Transverse colon (tissue), 4 donors: Measurements from ENCODE around the gene MDC1.

Experiments
- EP300 ChIP-seq: sonication (generic); formaldehyde crosslinking; IDR thresholded peaks from one replicate; pipeline ENCODE4 v1.6.1; 2017; ENCODE audit warnings: antibody characterized with exemption, low read depth
- POLR2A ChIP-seq: fragments of 450-650 bp; IDR thresholded peaks from one replicate; pipeline ENCODE4 v1.6.1; 2016; ENCODE audit warnings: antibody characterized with exemption, mild to moderate bottlenecking, moderate library complexity
- POLR2AphosphoS5 ChIP-seq, 3 donors: sonication (generic); formaldehyde crosslinking; IDR thresholded peaks; one replicate each; pipeline ENCODE4 v1.6.1; 2016; ENCODE audit warnings: antibody characterized with exemption in 3 of 3
- TF ChIP-seq, protein P1 (sequence below), 5 experiments: fragments of 200-600 bp in 3 of 5; fragments of 450-650 bp in 2 of 5; sonication (generic) in 3 of 5; IDR thresholded peaks; 1 replicate in 2 of 5; 2 replicates in 3 of 5; pipeline ENCODE4 v1.5.1; 2016 to 2017; ENCODE audit warnings: antibody characterized with exemption in 5 of 5, inconsistent platforms in 3 of 5, mild to moderate bottlenecking in 2 of 5, moderate library complexity in 1 of 5

DNA sequence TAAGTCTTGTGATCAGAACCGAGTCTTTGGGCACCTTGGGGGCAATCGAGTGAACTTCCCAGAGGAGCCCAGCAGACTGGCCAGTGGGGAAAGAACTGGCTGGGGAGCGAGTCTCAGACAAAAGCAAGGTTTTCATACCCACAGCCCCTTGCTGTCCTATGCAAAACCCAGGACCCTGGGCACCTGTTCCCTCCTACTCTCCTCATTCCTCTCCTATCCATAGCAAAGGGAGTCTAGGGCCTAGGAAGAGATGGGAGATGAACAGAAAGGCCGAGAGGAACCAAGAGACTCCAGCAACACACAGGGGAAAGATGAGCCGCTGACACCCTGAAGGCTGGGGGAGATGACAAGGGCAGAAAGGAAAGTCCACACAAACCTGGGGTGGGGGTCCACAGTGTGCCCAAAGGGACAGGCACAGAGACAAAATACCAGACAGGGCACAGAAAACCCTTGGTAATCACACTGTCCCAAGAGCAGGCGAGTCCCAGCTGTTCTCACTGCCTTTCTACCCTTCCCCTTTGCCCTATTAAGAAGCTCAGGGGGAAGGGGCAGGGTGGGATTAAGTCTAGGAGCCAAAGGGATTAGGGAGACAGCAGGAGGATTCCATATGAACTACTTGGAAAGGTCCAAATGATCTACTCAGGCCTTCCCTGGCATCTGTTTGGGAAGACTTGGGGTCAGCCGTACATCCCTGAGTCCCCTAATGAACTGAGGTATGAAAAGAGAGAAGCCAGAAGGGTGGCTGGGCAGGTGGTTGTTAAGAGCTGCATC lies 37.1 kb downstream of the MDC1 start:
- TF ChIP-seq, protein P1, sequence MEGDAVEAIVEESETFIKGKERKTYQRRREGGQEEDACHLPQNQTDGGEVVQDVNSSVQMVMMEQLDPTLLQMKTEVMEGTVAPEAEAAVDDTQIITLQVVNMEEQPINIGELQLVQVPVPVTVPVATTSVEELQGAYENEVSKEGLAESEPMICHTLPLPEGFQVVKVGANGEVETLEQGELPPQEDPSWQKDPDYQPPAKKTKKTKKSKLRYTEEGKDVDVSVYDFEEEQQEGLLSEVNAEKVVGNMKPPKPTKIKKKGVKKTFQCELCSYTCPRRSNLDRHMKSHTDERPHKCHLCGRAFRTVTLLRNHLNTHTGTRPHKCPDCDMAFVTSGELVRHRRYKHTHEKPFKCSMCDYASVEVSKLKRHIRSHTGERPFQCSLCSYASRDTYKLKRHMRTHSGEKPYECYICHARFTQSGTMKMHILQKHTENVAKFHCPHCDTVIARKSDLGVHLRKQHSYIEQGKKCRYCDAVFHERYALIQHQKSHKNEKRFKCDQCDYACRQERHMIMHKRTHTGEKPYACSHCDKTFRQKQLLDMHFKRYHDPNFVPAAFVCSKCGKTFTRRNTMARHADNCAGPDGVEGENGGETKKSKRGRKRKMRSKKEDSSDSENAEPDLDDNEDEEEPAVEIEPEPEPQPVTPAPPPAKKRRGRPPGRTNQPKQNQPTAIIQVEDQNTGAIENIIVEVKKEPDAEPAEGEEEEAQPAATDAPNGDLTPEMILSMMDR (IDR thresholded peaks at IDR 0.05): no peak
- TF ChIP-seq EP300 (no peak), POLR2AphosphoS5 (IDR thresholded peaks at IDR 0.05) (no peak), POLR2A (no peak)
